CD14-positive monocyte (primary cell): ENCODE results near the gene DENND1A. TPM values are rescaled to one million over a fixed set of nuclear protein-coding genes. Genes with fewer than 3 reads are reported as not detected.

ENCODE experiments used
- DNase-seq, 3 donors: peaks; one replicate each; pipeline ENCODE4 v3.0.0-alpha.2; 2011 to 2022
- H2AFZ ChIP-seq: 2 replicates; pipeline ENCODE4 v1.6.0; 2012; ENCODE audit warnings: mild to moderate bottlenecking, low read depth, low read length, inconsistent platforms; ENCODE audit not compliant: insufficient read depth, poor library complexity, severe bottlenecking
- H3K27ac ChIP-seq, 2 donors: 1 replicate in 1 of 2; 2 replicates in 1 of 2; pipeline ENCODE4 v1.5.1; 2012 to 2013; ENCODE audit warnings: low read length in 2 of 2, control low read depth in 1 of 2, inconsistent platforms in 1 of 2, low read depth in 1 of 2, mild to moderate bottlenecking in 1 of 2
- H3K27me3 ChIP-seq, 2 donors: one replicate each; pipeline versions ENCODE4 v1.6.0 to v1.6.1; 2011 to 2013; ENCODE audit warnings: low read length in 2 of 2; ENCODE audit not compliant: control insufficient read depth in 2 of 2, insufficient read depth in 2 of 2
- H3K36me3 ChIP-seq, 2 donors: replicated peaks in 1 of 2; 1 replicate in 1 of 2; 2 replicates in 1 of 2; pipeline versions ENCODE4 v1.5.1 to v1.6.1; 2012 to 2013; ENCODE audit warnings: low read length in 2 of 2, control low read depth in 1 of 2, inconsistent platforms in 1 of 2, mild to moderate bottlenecking in 1 of 2; ENCODE audit not compliant: insufficient read depth in 2 of 2, control insufficient read depth in 1 of 2
- H3K4me1 ChIP-seq, 2 donors: 1 replicate in 1 of 2; 2 replicates in 1 of 2; pipeline versions ENCODE4 v1.5.1 to v1.6.1; 2012 to 2013; ENCODE audit warnings: low read length in 2 of 2, control low read depth in 1 of 2, inconsistent platforms in 1 of 2, mild to moderate bottlenecking in 1 of 2, moderate library complexity in 1 of 2; ENCODE audit not compliant: insufficient read depth in 2 of 2, control insufficient read depth in 1 of 2
- H3K4me2 ChIP-seq: replicated peaks from 2 replicates; pipeline ENCODE3; 2012; ENCODE audit warnings: low read length, moderate library complexity, mild to moderate bottlenecking; ENCODE audit not compliant: poor library complexity, severe bottlenecking; ENCODE audit errors: extremely low read depth
- H3K4me3 ChIP-seq, 3 experiments: fragments of 200-600 bp in 1 of 3; sonication (generic) in 1 of 3; replicated peaks in 1 of 3; 1 replicate in 2 of 3; 2 replicates in 1 of 3; pipeline ENCODE4 v1.5.1; 2011 to 2013; ENCODE audit warnings: low read length in 3 of 3, mild to moderate bottlenecking in 3 of 3, control low read depth in 2 of 3, low read depth in 2 of 3, inconsistent platforms in 1 of 3, moderate library complexity in 1 of 3
- H3K79me2 ChIP-seq: 2 replicates; pipeline ENCODE4 v1.6.0; 2012; ENCODE audit warnings: mild to moderate bottlenecking, control low read depth, inconsistent platforms, low read length, moderate library complexity; ENCODE audit not compliant: insufficient read depth
- H3K9ac ChIP-seq: 2 replicates; pipeline ENCODE4 v1.6.0; 2017; ENCODE audit warnings: low read length, mild to moderate bottlenecking; ENCODE audit not compliant: insufficient read depth, poor library complexity, severe bottlenecking
- H3K9me3 ChIP-seq, 2 donors: replicated peaks in 1 of 2; 1 replicate in 1 of 2; 2 replicates in 1 of 2; pipeline versions ENCODE4 v1.5.1 to v1.6.1; 2012 to 2013; ENCODE audit warnings: low read length in 2 of 2, control low read depth in 1 of 2; ENCODE audit not compliant: control insufficient read depth in 1 of 2, insufficient read depth in 1 of 2
- H4K20me1 ChIP-seq: 2 replicates; pipeline ENCODE4 v1.6.0; 2012; ENCODE audit warnings: mild to moderate bottlenecking, low read length, control low read depth, moderate library complexity; ENCODE audit not compliant: insufficient read depth
- H3K27ac Mint-ChIP-seq, 7 donors: one replicate each; pipeline ENCODE4 v1.8.0; 2020; ENCODE audit warnings: mild to moderate bottlenecking in 7 of 7, mixed read lengths in 7 of 7, moderate library complexity in 6 of 7, inconsistent platforms in 2 of 7
- H3K27me3 Mint-ChIP-seq, 3 donors: one replicate each; pipeline ENCODE4 v1.8.0; 2021 to 2022; ENCODE audit warnings: low read depth in 3 of 3, mild to moderate bottlenecking in 3 of 3, mixed read lengths in 3 of 3, moderate library complexity in 3 of 3, inconsistent platforms in 1 of 3
- H3K36me3 Mint-ChIP-seq, 2 donors: one replicate each; pipeline ENCODE4 v1.8.0; 2020; ENCODE audit warnings: mixed read lengths in 2 of 2, inconsistent platforms in 1 of 2, mild to moderate bottlenecking in 1 of 2
- H3K4me1 Mint-ChIP-seq: one replicate; pipeline ENCODE4 v1.8.0; 2020; ENCODE audit warnings: mild to moderate bottlenecking, mixed read lengths
- H3K4me3 Mint-ChIP-seq, 2 donors: one replicate each; pipeline ENCODE4 v1.8.0; 2020; ENCODE audit warnings: mild to moderate bottlenecking in 2 of 2, mixed read lengths in 2 of 2, moderate library complexity in 1 of 2
- H3K9me3 Mint-ChIP-seq, 7 donors: one replicate each; pipeline ENCODE4 v1.8.0; 2020 to 2022; ENCODE audit warnings: mixed read lengths in 7 of 7, mild to moderate bottlenecking in 6 of 7, moderate library complexity in 6 of 7, inconsistent platforms in 2 of 7
- CTCF ChIP-seq: fragments of 200-600 bp; IDR thresholded peaks from one replicate; pipeline ENCODE4 v1.8.0; 2022; ENCODE audit warnings: antibody characterized with exemption, mild to moderate bottlenecking
- WGBS: methylation state at CpG from one replicate; pipeline ENCODE4 v1.1.5; 2013; ENCODE audit warnings: missing lambda C conversion rate; ENCODE audit not compliant: insufficient coverage; 5-methylcytosine and 5-hydroxymethylcytosine counted together
- intact Hi-C, 2 donors: fragments of 100-400 bp; cut with micrococcal nuclease; formaldehyde crosslinking; loops; one replicate each; pipeline versions ENCODE4 v1.15.0 to v1.15.1; 2023
- polyA plus RNA-seq, 3 donors: library from polyadenylated mRNA; depleted of rRNA in 1 of 3; unstranded in 2 of 3; stranded (reverse) in 1 of 3; fragments of 300-500 nt in 2 of 3; fragments of >200 nt in 1 of 3; fragmentation: Illumina TruSeq in 2 of 3; gene quantifications; 1 replicate in 2 of 3; 2 replicates in 1 of 3; pipeline ENCODE4 v1.2.3, GENCODE V29; 2012 to 2021

The DENND1A gene
- polyA plus RNA-seq, 3 donors, result 24.8 to 73.0 (median 29.4) TPM

- 100% methylated on average over 2 of the region's 2 CpGs for WGBS
These were observed 469.8 kb downstream of the DENND1A start for GRCh38 chr9:123460091-123460490.

DNA sequence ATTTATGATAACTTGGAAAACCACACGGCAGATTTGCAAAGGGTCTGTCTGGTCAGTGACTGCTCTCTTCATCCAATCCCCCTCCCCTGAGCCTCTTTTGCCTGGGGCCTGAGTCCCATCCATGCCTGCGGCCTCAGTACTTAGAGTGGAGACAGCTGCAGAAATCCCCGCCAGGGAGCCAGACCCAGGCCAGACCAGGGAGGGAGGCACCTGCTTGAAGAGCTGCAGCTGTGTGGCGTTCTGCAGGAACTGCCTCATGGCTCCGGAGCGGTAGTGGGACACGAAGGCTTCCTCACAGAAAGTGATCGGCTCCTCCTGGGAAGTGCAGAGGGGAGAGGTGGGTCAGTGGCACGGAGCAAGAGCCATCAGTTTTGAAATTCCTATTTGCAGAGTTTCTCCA, 472.3 kb downstream of the DENND1A start:
- H3K9ac ChIP-seq, result no peak overlapping the region
- H3K27ac ChIP-seq, result no peak overlapping the region
- H4K20me1 ChIP-seq, result peaks cover 53% of the 10 kb centered on the region
- no peak for TF ChIP-seq CTCF
- H3K36me3 ChIP-seq, result peaks cover 49 to 73% of the 10 kb centered on the region in 2 donors
- H3K4me3 ChIP-seq, result no peak overlapping the region
- Mint-ChIP-seq H3K4me3 (no peak overlapping the region), H3K27me3 (peaks cover 0 to 2% (median 0%) of the 10 kb centered on the region in 3 donors), H3K9me3 (no peaks in the 10 kb centered on the region), H3K36me3 (peaks cover 57 to 75% of the 10 kb centered on the region in 2 donors), H3K4me1 (peaks cover 15% of the 10 kb centered on the region), H3K27ac (no peak overlapping the region)
- no peak for DNase-seq
- H3K79me2 ChIP-seq, result no peaks in the 10 kb centered on the region
- intact Hi-C loops, result no loop called here
- H3K27me3 ChIP-seq, result no peaks in the 10 kb centered on the region
- no peak overlapping the region for H2AFZ ChIP-seq
- 100% methylated on average over 3 of the region's 9 CpGs for WGBS
- H3K9me3 ChIP-seq, result no peaks in the 10 kb centered on the region
- H3K4me2 ChIP-seq, result no peak overlapping the region
- peaks cover 0 to 3% of the 10 kb centered on the region in 2 donors for H3K4me1 ChIP-seq

More at GRCh38 chr9:123460091-123460490, 469.8 kb downstream of the DENND1A start:
- no peaks in the 10 kb centered on the region for H3K9me3 ChIP-seq
- Mint-ChIP-seq H3K4me3 (no peak overlapping the region), H3K36me3 (peaks cover 50 to 61% of the 10 kb centered on the region in 2 donors), H3K4me1 (peaks cover 15% of the 10 kb centered on the region), H3K27me3 (no peaks in the 10 kb centered on the region), H3K9me3 (no peaks in the 10 kb centered on the region), H3K27ac (no peak overlapping the region)
- H3K36me3 ChIP-seq, result peaks cover 34 to 64% of the 10 kb centered on the region in 2 donors
- H3K4me2 ChIP-seq, result no peak overlapping the region
- H2AFZ ChIP-seq, result no peak overlapping the region
- no peak overlapping the region for H3K4me3 ChIP-seq
- H3K9ac ChIP-seq, result no peak overlapping the region
- no peak for TF ChIP-seq CTCF
- H3K4me1 ChIP-seq, result peaks cover 0 to 3% of the 10 kb centered on the region in 2 donors
- DNase-seq, result no peak
- H4K20me1 ChIP-seq, result peaks cover 58% of the 10 kb centered on the region
- intact Hi-C loops, result no loop called here
- no peak overlapping the region for H3K27ac ChIP-seq
- no peaks in the 10 kb centered on the region for H3K79me2 ChIP-seq
- no peaks in the 10 kb centered on the region for H3K27me3 ChIP-seq
